D721Med (cell line): ENCODE results near the gene ADSS1.

Experiments used
- DNase-seq: peaks from one replicate; pipeline ENCODE4 v3.0.0; 2011; ENCODE audit warnings: low spot score; ENCODE audit not compliant: insufficient read length
- FAIRE-seq: peaks from 2 replicates; lab custom pipeline; 2011; peaks lifted over from hg19 to GRCh38; lab: Jason Lieb, UNC
- CTCF ChIP-seq: IDR thresholded peaks from 2 replicates; pipeline ENCODE4 v1.5.1; 2012; ENCODE audit warnings: mild to moderate bottlenecking, control low read depth; ENCODE audit not compliant: insufficient read depth; ENCODE audit errors: missing control alignments

ADSS1 gene

GRCh38 chr14:104756477-104757237 lies 32.6 kb downstream of the ADSS1 start:
- no peak for FAIRE-seq
- DNase-seq = no peak
- TF ChIP-seq CTCF = no peak

GRCh38 chr14:104757238-104757585 lies 33.2 kb downstream of the ADSS1 start:
- FAIRE-seq = no peak
- TF ChIP-seq CTCF = no peak

GRCh38 chr14:104757681-104758392 lies 33.8 kb downstream of the ADSS1 start:
- no peak for DNase-seq
- FAIRE-seq = no peak
- TF ChIP-seq CTCF = no peak

More at GRCh38 chr14:104757238-104757585, 33.2 kb downstream of the ADSS1 start:
- DNase-seq = no peak

- DNase-seq (no peak), FAIRE-seq (no peak)
- TF ChIP-seq CTCF = no peak
Measured at GRCh38 chr14:104758981-104759969, 35.2 kb downstream of the ADSS1 start.

- TF ChIP-seq CTCF = no peak
- DNase-seq = no peak
- no peak for FAIRE-seq
Measured at GRCh38 chr14:104765517-104765916, 41.5 kb downstream of the ADSS1 start.

GRCh38 chr14:104766256-104766862 lies 42.3 kb downstream of the ADSS1 start:
- FAIRE-seq = no peak
- TF ChIP-seq CTCF = no peak
- DNase-seq = no peak
